ENCODE measurements around the gene CLIC3. TPM values are rescaled to one million over a fixed set of nuclear protein-coding genes. Genes with fewer than 3 reads are reported as not detected.

CLIC3 gene
- total and polyA plus RNA-seq, 11 donors = 1.5 to 16.7 (median 5.0) TPM

- no peaks in the 10 kb centered on the region for H3K36me3 ChIP-seq
- intact Hi-C loops (cut with DNase I) = loop anchor here in 3 of 10 donors (5.0 to 10.0 kb wide), 2 partner anchors 84 to 186 kb away; partner anchors contain the start of genes AJM1 (in 2 of the 3), PHPT1 (in 2 of the 3) and C8G (in 1 of the 3)
- H3K27me3 ChIP-seq = no peaks in the 10 kb centered on the region
- H3K27ac ChIP-seq = peak overlapping the region in 1 of 12 donors; percentile 87
- TF ChIP-seq CTCF (IDR thresholded peaks at IDR 0.05) (no peak), POLR2A (IDR thresholded peaks at IDR 0.05) (no peak)
- H3K4me3 ChIP-seq = peak overlapping the region in 2 of 12 donors; percentile 3 to 65
- 84 to 91% (median 90%) methylated on average over 48 to 65 of the region's 65 CpGs for WGBS, 4 donors
- peaks cover 8 to 82% (median 35%) of the 10 kb centered on the region in 12 donors for H3K4me1 ChIP-seq
- no peaks in the 10 kb centered on the region for H3K9me3 ChIP-seq
- no peak for ATAC-seq
- DNase-seq = peak in 2 of 5 donors; percentile 56 to 83
Measured at GRCh38 chr9:137030538-137031527, 34.5 kb upstream of the CLIC3 start.

- Histone ChIP-seq H3K27me3 (no peaks in the 10 kb centered on the region), H3K4me1 (peaks cover 8 to 75% (median 30%) of the 10 kb centered on the region in 12 donors), H3K9me3 (no peaks in the 10 kb centered on the region), H3K36me3 (no peaks in the 10 kb centered on the region), H3K4me3 (peak overlapping the region in 1 of 12 donors; percentile 65), H3K27ac (peak overlapping the region in 1 of 12 donors; percentile 87)
- 76 to 84% (median 83%) methylated on average over 15 of the region's 15 CpGs for WGBS, 4 donors
- intact Hi-C loops (cut with DNase I) = loop anchor here in 3 of 10 donors (5.0 to 10.0 kb wide), 2 partner anchors 83 to 185 kb away; partner anchors contain the start of genes AJM1 (in 2 of the 3), PHPT1 (in 2 of the 3) and C8G (in 1 of the 3)
- DNase-seq (no peak), ATAC-seq (no peak)
- no peak for TF ChIP-seq POLR2A (IDR thresholded peaks at IDR 0.05)
- TF ChIP-seq CTCF (IDR thresholded peaks at IDR 0.05) = no peak
Measured at GRCh38 chr9:137030006-137030405, 33.6 kb upstream of the CLIC3 start.

GRCh38 chr9:137029058-137029936 lies 32.9 kb upstream of the CLIC3 start:
- Histone ChIP-seq H3K9me3 (no peaks in the 10 kb centered on the region), H3K36me3 (no peaks in the 10 kb centered on the region), H3K27ac (peak overlapping the region in 1 of 12 donors; percentile 87), H3K4me3 (peak overlapping the region in 11 of 12 donors; percentile 45 to 79 (median 67)), H3K4me1 (peaks cover 5 to 68% (median 25%) of the 10 kb centered on the region in 12 donors), H3K27me3 (no peaks in the 10 kb centered on the region)
- intact Hi-C loops (cut with DNase I) = loop anchor here in 5 of 10 donors (2.0 to 10.0 kb wide), 4 partner anchors 37 to 144 kb away; partner anchors contain the start of genes C8G (in 1 of the 5), PAXX (in 1 of the 5) and TRAF2 (in 1 of the 5)
- whole genome bisulfite sequencing, 4 donors = 23 to 44% (median 33%) methylated on average over 13 to 19 of the region's 19 CpGs
- ATAC-seq (peak; percentile 28 to 76 (median 70)), DNase-seq (peak; percentile 73 to 91 (median 82))
- TF ChIP-seq CTCF (IDR thresholded peaks at IDR 0.05) (peak; percentile 74 to 96 (median 90)), POLR2A (IDR thresholded peaks at IDR 0.05) (no peak)
